ENCODE results near the gene SERPINH1.
A peak's percentile ranks its signal among the peaks of the same experiment; 100 is the strongest.

SERPINH1 gene

GRCh38 chr11:75557666-75558494, 4.2 kb upstream of the SERPINH1 start:
- DNase-seq = no peak

DNA sequence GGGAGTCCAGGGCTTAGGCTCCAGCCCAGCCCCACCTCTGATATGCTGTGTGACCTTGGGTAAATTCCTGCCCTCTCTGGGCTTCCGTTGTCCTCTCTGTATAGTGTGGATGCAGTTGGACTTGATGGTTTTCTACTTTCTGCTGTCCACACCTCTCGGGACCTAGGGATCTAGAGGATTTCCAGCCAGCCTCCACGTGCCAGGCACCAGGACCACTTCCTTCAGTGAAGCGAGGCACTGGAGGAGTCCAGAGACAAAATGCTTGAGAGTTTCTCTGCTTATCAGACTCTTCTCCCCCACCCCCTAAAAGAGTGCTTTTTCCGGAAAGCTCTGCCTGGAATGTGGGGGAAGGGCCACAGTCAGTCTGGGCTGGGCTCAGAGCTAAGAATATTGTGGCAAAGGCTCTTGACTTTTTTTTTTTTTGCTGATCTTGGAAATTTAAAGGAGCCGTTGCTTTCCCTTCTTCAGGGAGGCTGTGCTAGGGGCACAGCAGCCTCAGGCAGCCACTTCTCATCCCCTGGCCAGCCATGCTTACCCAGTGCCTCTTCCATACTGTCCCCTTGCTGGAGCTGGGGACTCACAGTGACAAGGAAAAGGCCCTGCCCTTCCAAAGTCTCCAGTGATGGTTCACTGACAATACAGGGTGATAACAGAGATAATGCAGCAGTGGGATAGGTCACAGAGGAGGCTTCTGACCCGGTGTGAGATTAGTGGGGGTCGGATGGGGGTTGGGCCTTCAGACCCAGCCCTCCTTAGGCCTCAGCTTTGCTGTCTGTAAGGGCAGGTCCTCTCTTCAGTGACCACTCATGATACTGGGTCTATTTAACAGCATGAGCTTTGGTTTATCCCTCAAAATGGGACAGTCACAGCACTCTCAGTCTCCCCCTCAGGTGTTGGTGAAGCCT, 2.9 kb upstream of the SERPINH1 start:
- DNase-seq = no peak

DNA sequence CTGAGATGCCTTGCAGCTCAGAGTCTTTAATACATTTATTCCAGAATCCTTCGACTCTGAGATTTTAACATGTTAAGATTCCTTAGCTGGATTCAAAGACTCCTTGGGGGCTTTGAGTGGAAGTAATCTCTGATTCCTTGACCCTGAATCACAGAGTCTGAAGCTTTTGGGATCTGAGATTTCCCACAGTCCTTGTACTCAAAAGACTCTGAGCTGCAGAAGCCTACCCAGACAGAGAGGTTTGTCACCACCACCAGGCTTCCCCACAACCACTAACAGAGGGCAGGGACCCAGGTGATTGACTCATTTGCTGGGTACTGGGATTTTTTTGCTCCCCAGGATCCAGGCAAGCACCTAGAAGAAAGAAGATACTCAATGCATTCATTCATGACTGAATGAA, 1.4 kb upstream of the SERPINH1 start:
- DNase-seq = no peak

- DNase-seq = no peak
Observed at GRCh38 chr11:75561426-75562047, 516 bp upstream of the SERPINH1 start.

GRCh38 chr11:75562836-75563484, 907 bp downstream of the SERPINH1 start:
- no peak for DNase-seq

DNA sequence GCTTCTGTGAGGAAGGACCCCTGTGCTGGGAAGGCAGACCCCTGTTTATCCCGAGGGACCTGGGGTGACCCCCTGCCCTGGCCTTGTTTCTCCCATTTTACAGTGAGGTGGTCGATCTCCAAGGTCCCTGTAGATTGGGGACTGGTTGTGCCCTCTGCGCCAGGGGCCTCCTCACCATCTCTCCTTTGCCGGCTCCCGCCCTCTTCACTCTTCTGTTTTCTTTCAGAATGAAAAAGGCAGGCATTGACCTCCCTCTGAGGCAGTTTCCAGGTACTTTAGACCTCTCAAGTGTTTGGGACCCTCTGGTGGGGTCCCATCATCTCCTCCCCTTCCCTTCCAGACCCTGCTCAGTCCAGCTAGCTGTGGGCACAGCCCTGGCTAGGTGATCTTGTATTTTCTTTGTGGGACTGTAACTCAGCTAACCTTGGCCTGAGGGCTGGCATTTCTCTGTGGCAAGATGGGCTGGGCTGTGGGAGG, 1.5 kb downstream of the SERPINH1 start:
- DNase-seq = no peak

- DNase-seq = no peak
Observed at GRCh38 chr11:75563978-75564552, 2.0 kb downstream of the SERPINH1 start.

DNA sequence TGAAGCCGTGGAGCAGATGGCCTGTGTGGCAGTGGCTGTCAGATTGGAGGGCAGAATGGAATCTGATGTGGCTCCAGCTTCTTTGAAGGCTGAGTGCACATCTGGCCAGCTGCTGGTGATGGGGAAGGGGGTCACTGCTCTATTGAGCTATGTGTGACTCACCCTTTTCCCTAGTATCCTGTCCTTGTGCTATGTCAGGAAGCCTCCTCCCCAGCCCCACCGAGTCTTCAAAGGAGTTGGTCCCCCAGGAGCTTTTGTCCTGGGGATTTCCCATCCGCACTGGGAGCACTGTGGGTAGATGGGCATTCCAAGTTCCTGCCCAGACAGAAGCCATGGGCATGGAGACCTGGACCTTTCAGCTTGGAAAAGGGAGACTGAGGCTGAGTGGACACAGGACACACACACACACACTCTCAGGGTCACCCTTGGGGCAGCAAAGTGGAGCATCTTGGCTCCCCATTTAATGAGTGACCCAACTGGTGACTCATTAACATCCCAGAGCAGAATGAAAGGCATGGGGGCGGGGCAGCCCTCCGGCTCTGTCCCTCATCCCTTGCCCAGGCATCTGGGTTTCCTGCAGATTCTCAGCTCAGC, 3.3 kb downstream of the SERPINH1 start:
- DNase-seq = no peak

DNA sequence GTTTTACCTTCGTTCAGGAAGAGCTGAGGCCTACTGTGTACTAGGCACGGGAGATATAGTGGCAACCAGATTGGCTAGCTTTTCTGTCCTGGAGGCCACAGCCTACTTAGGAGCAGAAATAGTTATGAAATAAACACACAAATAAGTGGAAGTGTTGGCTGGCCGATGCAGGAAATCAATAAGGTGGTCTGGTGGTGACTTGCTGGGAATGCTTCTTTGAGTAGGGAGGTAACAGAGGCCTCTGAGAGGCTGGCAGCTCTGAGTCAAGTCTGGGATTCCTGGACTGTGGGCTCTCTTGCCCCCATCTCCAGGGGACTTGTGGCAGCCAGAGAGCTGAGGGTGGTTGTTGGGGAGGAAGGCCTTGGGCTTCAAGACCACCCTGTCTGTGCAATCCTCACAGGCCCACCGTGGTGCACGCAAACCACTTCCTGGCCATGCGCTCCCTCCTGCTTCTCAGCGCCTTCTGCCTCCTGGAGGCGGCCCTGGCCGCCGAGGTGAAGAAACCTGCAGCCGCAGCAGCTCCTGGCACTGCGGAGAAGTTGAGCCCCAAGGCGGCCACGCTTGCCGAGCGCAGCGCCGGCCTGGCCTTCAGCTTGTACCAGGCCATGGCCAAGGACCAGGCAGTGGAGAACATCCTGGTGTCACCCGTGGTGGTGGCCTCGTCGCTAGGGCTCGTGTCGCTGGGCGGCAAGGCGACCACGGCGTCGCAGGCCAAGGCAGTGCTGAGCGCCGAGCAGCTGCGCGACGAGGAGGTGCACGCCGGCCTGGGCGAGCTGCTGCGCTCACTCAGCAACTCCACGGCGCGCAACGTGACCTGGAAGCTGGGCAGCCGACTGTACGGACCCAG, 4.1 kb downstream of the SERPINH1 start:
- no peak for DNase-seq

GRCh38 chr11:75566763-75567279, 4.8 kb downstream of the SERPINH1 start:
- no peak for DNase-seq

GRCh38 chr11:75567971-75568370, 5.9 kb downstream of the SERPINH1 start:
- no peak for DNase-seq

GRCh38 chr11:75568616-75569219, 6.7 kb downstream of the SERPINH1 start:
- no peak for DNase-seq

DNA sequence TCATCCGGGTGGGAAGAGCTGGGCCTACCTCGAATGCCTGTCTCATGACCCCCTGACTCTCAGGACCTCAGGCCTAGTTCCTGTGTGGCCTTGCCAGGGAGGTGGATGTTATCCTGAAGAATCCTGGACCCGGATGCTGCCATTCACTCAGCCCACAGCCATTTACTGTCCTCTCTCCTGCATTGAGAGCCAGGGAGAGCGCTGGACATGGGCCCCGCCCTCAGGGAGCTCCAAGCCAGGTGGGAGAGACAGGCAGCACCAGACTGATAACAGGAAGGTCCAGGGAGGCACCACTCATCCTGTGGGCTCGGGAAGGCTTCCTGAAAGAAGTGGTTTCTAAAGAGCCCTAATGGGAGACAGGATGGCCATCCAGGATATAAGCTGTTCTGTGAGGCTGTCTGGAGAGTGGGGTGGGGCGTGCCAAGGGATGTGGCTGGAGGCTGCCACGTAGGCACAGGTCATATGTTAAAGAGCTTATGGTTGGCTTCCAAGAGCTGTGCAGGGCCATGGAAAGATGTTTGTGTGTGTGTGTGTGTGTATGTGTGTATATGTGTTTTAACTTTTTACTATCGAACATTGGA, 8.6 kb downstream of the SERPINH1 start:
- no peak for DNase-seq

DNA sequence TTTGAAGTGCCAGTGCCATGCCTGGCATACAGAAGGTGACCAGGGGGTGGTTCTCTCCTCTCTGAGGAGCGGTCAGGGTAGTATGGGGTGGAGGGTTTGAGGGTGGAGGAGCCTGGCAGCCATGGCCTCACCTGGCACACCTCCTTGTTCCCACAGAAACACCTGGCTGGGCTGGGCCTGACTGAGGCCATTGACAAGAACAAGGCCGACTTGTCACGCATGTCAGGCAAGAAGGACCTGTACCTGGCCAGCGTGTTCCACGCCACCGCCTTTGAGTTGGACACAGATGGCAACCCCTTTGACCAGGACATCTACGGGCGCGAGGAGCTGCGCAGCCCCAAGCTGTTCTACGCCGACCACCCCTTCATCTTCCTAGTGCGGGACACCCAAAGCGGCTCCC, 9.6 kb downstream of the SERPINH1 start:
- DNase-seq = no peak

DNA sequence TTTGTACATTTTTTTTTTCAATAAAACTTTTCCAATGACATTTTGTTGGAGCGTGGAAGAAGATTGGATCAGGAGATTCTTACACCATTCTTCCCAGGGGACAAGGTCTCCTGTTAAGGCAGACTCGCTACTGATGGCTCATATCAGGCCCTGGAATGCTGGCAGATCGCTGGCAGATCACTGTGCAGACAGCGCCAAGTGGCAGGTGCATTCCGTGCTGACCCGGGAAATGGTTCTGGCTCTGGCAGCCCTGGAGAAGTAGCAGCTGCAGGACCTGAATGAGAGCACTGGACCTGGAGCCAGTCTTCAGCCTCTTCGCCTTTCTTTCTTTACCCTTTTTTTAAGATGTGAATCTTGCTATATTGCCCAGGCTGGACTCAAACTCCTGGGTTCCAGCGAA, 10.7 kb downstream of the SERPINH1 start:
- no peak for DNase-seq

DNA sequence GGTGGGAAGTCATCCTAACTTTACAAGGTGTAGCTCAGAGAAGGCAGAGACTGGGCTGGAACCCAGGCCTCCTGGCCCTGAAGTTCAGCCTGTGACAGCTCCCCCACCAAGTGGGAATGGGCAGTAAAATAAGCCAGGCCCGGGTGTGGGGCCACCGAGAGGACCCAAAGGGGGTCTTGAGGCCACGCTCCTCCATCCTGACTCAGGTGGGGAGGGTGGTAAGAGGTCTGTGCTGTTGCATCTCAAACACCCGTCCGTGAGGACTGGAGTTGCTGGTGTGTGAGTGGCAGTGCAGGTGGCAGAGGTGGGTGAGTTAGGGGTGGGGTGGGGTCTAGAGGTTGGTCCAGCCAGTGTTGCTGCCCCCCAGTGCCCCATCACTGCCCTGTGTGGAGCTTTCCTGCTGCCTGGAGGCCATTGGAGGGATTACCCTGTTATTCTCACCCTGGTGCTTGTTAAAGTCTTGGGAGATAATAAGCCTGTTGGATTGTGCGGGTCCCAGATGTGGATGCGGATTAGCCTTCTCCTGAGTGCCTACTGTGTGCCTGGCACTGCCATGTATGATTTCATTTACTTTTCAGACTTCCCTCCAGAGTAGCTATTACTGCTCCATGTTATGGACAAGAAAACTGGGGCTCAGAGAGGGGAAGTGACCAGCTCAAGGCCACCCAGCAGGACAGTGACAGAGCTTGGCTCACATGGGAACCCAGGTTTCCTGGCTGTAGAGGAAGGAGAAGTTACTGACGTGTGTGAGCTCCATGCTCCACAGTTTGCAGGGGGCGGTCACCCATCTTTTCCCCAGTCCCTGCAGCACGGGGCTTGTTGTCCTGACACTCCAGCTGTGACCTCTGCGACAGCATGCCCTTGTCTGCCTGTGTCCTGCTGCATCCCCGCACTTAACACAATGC, 12.9 kb downstream of the SERPINH1 start:
- DNase-seq = no peak

- DNase-seq = no peak
Observed at GRCh38 chr11:75576017-75576416, 14.0 kb downstream of the SERPINH1 start.

DNA sequence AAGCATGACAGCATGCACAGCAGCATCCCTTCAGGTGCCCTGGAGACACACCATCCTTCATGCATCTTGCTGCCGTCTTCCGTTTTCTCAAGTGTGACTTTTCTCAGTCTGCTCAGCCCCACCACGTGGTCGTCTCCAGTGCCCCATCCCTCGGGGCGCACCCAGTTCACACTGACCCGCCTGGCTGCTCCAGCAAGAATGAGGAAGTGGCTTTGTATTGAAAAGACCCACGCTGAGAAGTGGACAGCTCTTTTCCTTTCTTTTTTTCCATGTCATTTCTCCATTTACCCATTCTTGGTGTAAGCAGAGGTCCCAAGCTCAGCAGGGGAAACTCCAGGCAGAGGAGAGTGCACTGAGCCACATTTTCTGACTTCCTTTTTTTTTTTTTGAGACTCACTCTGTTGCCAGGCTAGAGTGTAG, 14.5 kb downstream of the SERPINH1 start:
- no peak for DNase-seq

DNA sequence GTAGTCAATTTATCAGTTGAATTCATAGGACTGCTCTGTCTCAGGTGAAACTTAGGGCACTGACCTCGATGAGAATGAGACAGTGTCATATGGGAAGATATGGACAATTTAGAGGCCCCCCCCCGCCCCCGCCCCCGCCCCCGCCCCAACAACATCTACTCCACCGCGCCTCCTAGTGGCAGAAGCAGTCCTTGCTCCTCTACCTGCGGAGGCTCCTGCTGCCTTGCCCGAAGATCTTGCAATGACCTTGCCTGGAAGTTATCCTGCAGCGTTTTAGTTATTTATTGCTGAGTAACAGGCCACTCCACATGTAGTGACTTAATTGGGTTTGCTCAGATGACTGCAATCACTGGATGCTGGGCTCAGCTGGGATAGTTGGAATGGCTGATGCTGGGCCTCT, 15.2 kb downstream of the SERPINH1 start:
- peak; percentile 69 to 71 for DNase-seq

Data from activated CD4-positive, alpha-beta T cell treated with anti-CD3 and anti-CD28 coated beads, Interleukin-2, amount 50 U/mL, for 48 hours (primary cell).